GM13976 (cell line): ENCODE measurements around the gene MICALL2.

ENCODE experiments used
- DNase-seq: peaks from one replicate; pipeline ENCODE4 v3.0.0; 2012; ENCODE audit warnings: low spot score
- CTCF ChIP-seq: IDR thresholded peaks from 2 replicates; pipeline ENCODE4 v1.5.1; 2012; ENCODE audit warnings: borderline replicate concordance, mild to moderate bottlenecking; ENCODE audit not compliant: insufficient read depth; ENCODE audit errors: extremely low read depth, missing control alignments, control extremely low read depth
- in situ Hi-C: fragments of 300-500 bp; cut with MboI; formaldehyde crosslinking; loops from one replicate; pipeline ENCODE4 v1.12.0; 2022; ENCODE audit warnings: low sequenced_read_pairs, mixed read lengths, inconsistent platforms; ENCODE audit not compliant: unreplicated experiment

The MICALL2 gene

GRCh38 chr7:1424041-1424440 lies 35.2 kb downstream of the MICALL2 start:
- TF ChIP-seq CTCF: no peak
- in situ Hi-C loops: no loop called here
- no peak for DNase-seq

GRCh38 chr7:1423264-1423811 lies 35.9 kb downstream of the MICALL2 start:
- in situ Hi-C loops: no loop called here
- no peak for TF ChIP-seq CTCF
- DNase-seq: no peak

GRCh38 chr7:1422512-1423263 lies 36.6 kb downstream of the MICALL2 start:
- in situ Hi-C loops: no loop called here
- no peak for TF ChIP-seq CTCF
- DNase-seq: no peak

- in situ Hi-C loops: no loop called here
Measured at GRCh38 chr7:1421946-1422345, 37.3 kb downstream of the MICALL2 start.

GRCh38 chr7:1421020-1421790 lies 38.1 kb downstream of the MICALL2 start:
- DNase-seq: no peak
- in situ Hi-C loops: no loop called here
- no peak for TF ChIP-seq CTCF

More at GRCh38 chr7:1421946-1422345, 37.3 kb downstream of the MICALL2 start:
- DNase-seq: no peak
- TF ChIP-seq CTCF: no peak

GRCh38 chr7:1419688-1420087 lies 39.6 kb downstream of the MICALL2 start:
- TF ChIP-seq CTCF: no peak
- in situ Hi-C loops: no loop called here
- DNase-seq: no peak
